GM12875 (cell line): Measurements from ENCODE around the gene DOLPP1.

Experiments
- H3K4me3 ChIP-seq: one replicate; pipeline ENCODE4 v1.5.1; 2011; ENCODE audit warnings: low read depth, low read length, control low read depth
- CTCF ChIP-seq: IDR thresholded peaks from 2 replicates; pipeline ENCODE4 v1.5.1; 2011; ENCODE audit warnings: low read depth, mild to moderate bottlenecking, control low read depth, inconsistent platforms, low read length, moderate library complexity, borderline replicate concordance; ENCODE audit not compliant: insufficient read depth

DOLPP1 gene

GRCh38 chr9:129095908-129096307 is 15.0 kb downstream of the DOLPP1 start:
- no peak for TF ChIP-seq CTCF
- H3K4me3 ChIP-seq = no peak overlapping the region

- no peak for TF ChIP-seq CTCF
- H3K4me3 ChIP-seq = no peak overlapping the region
Observed at GRCh38 chr9:129097671-129098306, 16.9 kb downstream of the DOLPP1 start.

GRCh38 chr9:129098328-129098727 is 17.4 kb downstream of the DOLPP1 start:
- TF ChIP-seq CTCF = no peak
- H3K4me3 ChIP-seq = no peak overlapping the region

- H3K4me3 ChIP-seq = no peak overlapping the region
- TF ChIP-seq CTCF = no peak
Observed at GRCh38 chr9:129100383-129101169, 19.7 kb downstream of the DOLPP1 start.

- no peak overlapping the region for H3K4me3 ChIP-seq
- TF ChIP-seq CTCF = no peak
Observed at GRCh38 chr9:129101279-129101678, 20.4 kb downstream of the DOLPP1 start.

GRCh38 chr9:129102095-129102525 is 21.2 kb downstream of the DOLPP1 start:
- no peak for TF ChIP-seq CTCF
- no peak overlapping the region for H3K4me3 ChIP-seq
